Muscle layer of colon (tissue), 2 donors: Measurements from ENCODE around the gene NEK2.

Source experiments
- H3K27ac ChIP-seq: one replicate; pipeline ENCODE4 v1.7.0; 2013; ENCODE audit warnings: low read depth, mild to moderate bottlenecking, low read length, moderate library complexity
- H3K27me3 ChIP-seq, 2 donors: one replicate each; pipeline ENCODE4 v1.7.0; 2013; ENCODE audit warnings: low read length in 2 of 2, mild to moderate bottlenecking in 2 of 2; ENCODE audit not compliant: insufficient read depth in 2 of 2, control insufficient read depth in 1 of 2
- H3K36me3 ChIP-seq: one replicate; pipeline ENCODE4 v1.7.0; 2013; ENCODE audit warnings: mild to moderate bottlenecking, low read length; ENCODE audit not compliant: insufficient read depth
- H3K4me1 ChIP-seq: one replicate; pipeline ENCODE4 v1.7.0; 2013; ENCODE audit warnings: mild to moderate bottlenecking, low read length; ENCODE audit not compliant: insufficient read depth
- H3K4me3 ChIP-seq, 2 donors: one replicate each; pipeline ENCODE4 v1.7.0; 2013; ENCODE audit warnings: low read length in 2 of 2, low read depth in 1 of 2, mild to moderate bottlenecking in 1 of 2, moderate library complexity in 1 of 2
- H3K9ac ChIP-seq: one replicate; pipeline ENCODE4 v1.7.0; 2013; ENCODE audit warnings: low read length
- H3K9me3 ChIP-seq: one replicate; pipeline ENCODE4 v1.7.0; 2013; ENCODE audit warnings: mild to moderate bottlenecking, low read length
- donor health status: abdominal sarcoma.
- donor health status: Adenocarcinoma of cecum.

Gene NEK2

GRCh38 chr1:211660718-211661222 is 14.7 kb downstream of the NEK2 start:
- Histone ChIP-seq H3K27me3 (no peaks in the 10 kb centered on the region), H3K4me3 (no peak overlapping the region), H3K27ac (no peak overlapping the region), H3K4me1 (no peaks in the 10 kb centered on the region), H3K9ac (no peak overlapping the region), H3K36me3 (no peaks in the 10 kb centered on the region), H3K9me3 (no peaks in the 10 kb centered on the region)

- Histone ChIP-seq H3K4me3 (no peak overlapping the region), H3K36me3 (no peaks in the 10 kb centered on the region), H3K9me3 (no peaks in the 10 kb centered on the region), H3K4me1 (no peaks in the 10 kb centered on the region), H3K9ac (no peak overlapping the region), H3K27me3 (no peaks in the 10 kb centered on the region), H3K27ac (no peak overlapping the region)
These were observed 18.7 kb downstream of the NEK2 start for GRCh38 chr1:211656728-211657127.

GRCh38 chr1:211654838-211655787 is 20.3 kb downstream of the NEK2 start:
- Histone ChIP-seq H3K4me1 (no peaks in the 10 kb centered on the region), H3K27ac (no peak overlapping the region), H3K9ac (no peak overlapping the region), H3K4me3 (peak overlapping the region in 1 of 2 donors; percentile 18), H3K27me3 (no peaks in the 10 kb centered on the region), H3K36me3 (no peaks in the 10 kb centered on the region), H3K9me3 (no peaks in the 10 kb centered on the region)

GRCh38 chr1:211653959-211654496 is 21.4 kb downstream of the NEK2 start:
- H3K9ac ChIP-seq, result no peak overlapping the region
- H3K9me3 ChIP-seq, result no peaks in the 10 kb centered on the region
- H3K27ac ChIP-seq, result no peak overlapping the region
- no peaks in the 10 kb centered on the region for H3K27me3 ChIP-seq
- no peak overlapping the region for H3K4me3 ChIP-seq
- no peaks in the 10 kb centered on the region for H3K36me3 ChIP-seq
- no peaks in the 10 kb centered on the region for H3K4me1 ChIP-seq

- H3K27ac ChIP-seq, result no peak overlapping the region
- no peak overlapping the region for H3K4me3 ChIP-seq
- H3K27me3 ChIP-seq, result no peaks in the 10 kb centered on the region
- H3K36me3 ChIP-seq, result no peaks in the 10 kb centered on the region
- no peaks in the 10 kb centered on the region for H3K9me3 ChIP-seq
- no peak overlapping the region for H3K9ac ChIP-seq
- no peaks in the 10 kb centered on the region for H3K4me1 ChIP-seq
These were observed 22.1 kb downstream of the NEK2 start for GRCh38 chr1:211653293-211653692.

GRCh38 chr1:211652371-211652770 is 23.1 kb downstream of the NEK2 start:
- no peak overlapping the region for H3K9ac ChIP-seq
- no peak overlapping the region for H3K4me3 ChIP-seq
- H3K9me3 ChIP-seq, result no peaks in the 10 kb centered on the region
- H3K27ac ChIP-seq, result no peak overlapping the region
- H3K36me3 ChIP-seq, result no peaks in the 10 kb centered on the region
- H3K27me3 ChIP-seq, result no peaks in the 10 kb centered on the region
- no peaks in the 10 kb centered on the region for H3K4me1 ChIP-seq

GRCh38 chr1:211650904-211651303 is 24.5 kb downstream of the NEK2 start:
- no peak overlapping the region for H3K27ac ChIP-seq

GRCh38 chr1:211648980-211649934 is 26.2 kb downstream of the NEK2 start:
- Histone ChIP-seq H3K9ac (no peak overlapping the region), H3K36me3 (no peaks in the 10 kb centered on the region), H3K4me1 (no peaks in the 10 kb centered on the region), H3K27me3 (no peaks in the 10 kb centered on the region), H3K9me3 (no peaks in the 10 kb centered on the region), H3K4me3 (no peak overlapping the region), H3K27ac (no peak overlapping the region)

More at GRCh38 chr1:211650904-211651303, 24.5 kb downstream of the NEK2 start:
- Histone ChIP-seq H3K27me3 (no peaks in the 10 kb centered on the region), H3K9ac (no peak overlapping the region), H3K36me3 (no peaks in the 10 kb centered on the region), H3K4me3 (no peak overlapping the region), H3K9me3 (no peaks in the 10 kb centered on the region), H3K4me1 (no peaks in the 10 kb centered on the region)

- Histone ChIP-seq H3K9me3 (no peaks in the 10 kb centered on the region), H3K27ac (no peak overlapping the region), H3K27me3 (no peaks in the 10 kb centered on the region), H3K4me1 (peaks cover 7% of the 10 kb centered on the region), H3K4me3 (no peak overlapping the region), H3K36me3 (no peaks in the 10 kb centered on the region), H3K9ac (no peak overlapping the region)
These were observed 27.1 kb downstream of the NEK2 start for GRCh38 chr1:211648336-211648735.

GRCh38 chr1:211647711-211648121 is 27.7 kb downstream of the NEK2 start:
- Histone ChIP-seq H3K4me1 (peaks cover 7% of the 10 kb centered on the region), H3K9me3 (no peaks in the 10 kb centered on the region), H3K27ac (no peak overlapping the region), H3K9ac (no peak overlapping the region), H3K4me3 (no peak overlapping the region), H3K27me3 (no peaks in the 10 kb centered on the region), H3K36me3 (no peaks in the 10 kb centered on the region)

- Histone ChIP-seq H3K36me3 (no peaks in the 10 kb centered on the region), H3K9ac (no peak overlapping the region), H3K9me3 (no peaks in the 10 kb centered on the region), H3K27ac (no peak overlapping the region), H3K27me3 (no peaks in the 10 kb centered on the region), H3K4me3 (no peak overlapping the region), H3K4me1 (peaks cover 7% of the 10 kb centered on the region)
These were observed 28.9 kb downstream of the NEK2 start for GRCh38 chr1:211646566-211646965.
